ENCODE results near the gene IDH3A.

- TF ChIP-seq, protein P1, sequence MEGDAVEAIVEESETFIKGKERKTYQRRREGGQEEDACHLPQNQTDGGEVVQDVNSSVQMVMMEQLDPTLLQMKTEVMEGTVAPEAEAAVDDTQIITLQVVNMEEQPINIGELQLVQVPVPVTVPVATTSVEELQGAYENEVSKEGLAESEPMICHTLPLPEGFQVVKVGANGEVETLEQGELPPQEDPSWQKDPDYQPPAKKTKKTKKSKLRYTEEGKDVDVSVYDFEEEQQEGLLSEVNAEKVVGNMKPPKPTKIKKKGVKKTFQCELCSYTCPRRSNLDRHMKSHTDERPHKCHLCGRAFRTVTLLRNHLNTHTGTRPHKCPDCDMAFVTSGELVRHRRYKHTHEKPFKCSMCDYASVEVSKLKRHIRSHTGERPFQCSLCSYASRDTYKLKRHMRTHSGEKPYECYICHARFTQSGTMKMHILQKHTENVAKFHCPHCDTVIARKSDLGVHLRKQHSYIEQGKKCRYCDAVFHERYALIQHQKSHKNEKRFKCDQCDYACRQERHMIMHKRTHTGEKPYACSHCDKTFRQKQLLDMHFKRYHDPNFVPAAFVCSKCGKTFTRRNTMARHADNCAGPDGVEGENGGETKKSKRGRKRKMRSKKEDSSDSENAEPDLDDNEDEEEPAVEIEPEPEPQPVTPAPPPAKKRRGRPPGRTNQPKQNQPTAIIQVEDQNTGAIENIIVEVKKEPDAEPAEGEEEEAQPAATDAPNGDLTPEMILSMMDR (IDR thresholded peaks at IDR 0.05): no peak
- TF ChIP-seq POLR2AphosphoS5 (IDR thresholded peaks at IDR 0.05) (no peak), POLR2A (IDR thresholded peaks at IDR 0.05) (no peak)
Measured at GRCh38 chr15:78100886-78101285, 48.3 kb upstream of the IDH3A start.
